Mesenchymal stem cell (in vitro differentiated cells and primary cell): Measurements from ENCODE around the gene CEMIP.

Source experiments
- DNase-seq: peaks from one replicate; pipeline ENCODE4 v3.0.0-alpha.2; 2013
- H2AFZ ChIP-seq: one replicate; pipeline ENCODE4 v1.6.1; 2013; ENCODE audit warnings: low read depth, mild to moderate bottlenecking, control low read depth, inconsistent platforms, low read length, moderate library complexity
- H2AK5ac ChIP-seq: 2 replicates; pipeline ENCODE4 v1.6.1; 2013; ENCODE audit warnings: low read length, moderate library complexity, mild to moderate bottlenecking, inconsistent platforms; ENCODE audit not compliant: severe bottlenecking
- H2BK120ac ChIP-seq: one replicate; pipeline ENCODE4 v1.6.1; 2013; ENCODE audit warnings: low read depth, mild to moderate bottlenecking, inconsistent platforms, low read length, moderate library complexity
- H2BK12ac ChIP-seq, 2 experiments: one replicate each; pipeline ENCODE4 v1.6.1; 2013; ENCODE audit warnings: inconsistent platforms in 2 of 2, low read length in 2 of 2, mild to moderate bottlenecking in 2 of 2, moderate library complexity in 2 of 2, control low read depth in 1 of 2
- H2BK15ac ChIP-seq: one replicate; pipeline ENCODE4 v1.6.1; 2013; ENCODE audit warnings: mild to moderate bottlenecking, low read depth, inconsistent platforms; ENCODE audit not compliant: poor library complexity, severe bottlenecking
- H2BK5ac ChIP-seq: 2 replicates; pipeline ENCODE4 v1.6.1; 2013; ENCODE audit warnings: low read depth, mild to moderate bottlenecking, low read length, control low read depth, inconsistent platforms; ENCODE audit not compliant: poor library complexity, severe bottlenecking
- H3K14ac ChIP-seq, 2 experiments: one replicate each; pipeline ENCODE4 v1.6.1; 2013; ENCODE audit warnings: inconsistent platforms in 2 of 2, low read length in 2 of 2, control low read depth in 1 of 2, mild to moderate bottlenecking in 1 of 2, moderate library complexity in 1 of 2
- H3K18ac ChIP-seq, 2 experiments: one replicate each; pipeline ENCODE4 v1.6.1; 2013; ENCODE audit warnings: inconsistent platforms in 2 of 2, low read length in 2 of 2, control low read depth in 1 of 2, low read depth in 1 of 2, mild to moderate bottlenecking in 1 of 2
- H3K23ac ChIP-seq, 2 experiments: one replicate each; pipeline ENCODE4 v1.6.1; 2013; ENCODE audit warnings: inconsistent platforms in 2 of 2, low read length in 2 of 2, mild to moderate bottlenecking in 2 of 2, moderate library complexity in 2 of 2, control low read depth in 1 of 2
- H3K27ac ChIP-seq: 2 replicates; pipeline ENCODE4 v1.5.1; 2013; ENCODE audit warnings: mild to moderate bottlenecking, moderate library complexity, low read length, control low read depth, inconsistent platforms; ENCODE audit not compliant: poor library complexity, severe bottlenecking
- H3K27me3 ChIP-seq, 2 experiments: 2 replicates each; pipeline versions ENCODE4 v1.6.1 to v1.7.0; 2013; ENCODE audit warnings: low read length in 2 of 2, mild to moderate bottlenecking in 2 of 2, moderate library complexity in 2 of 2, control low read depth in 1 of 2, inconsistent platforms in 1 of 2; ENCODE audit not compliant: control insufficient read depth in 1 of 2, insufficient read depth in 1 of 2
- H3K36me3 ChIP-seq, 2 experiments: 2 replicates each; pipeline versions ENCODE4 v1.6.1 to v1.7.0; 2013; ENCODE audit warnings: low read length in 2 of 2, control low read depth in 1 of 2, inconsistent platforms in 1 of 2, low read depth in 1 of 2, mild to moderate bottlenecking in 1 of 2; ENCODE audit not compliant: insufficient read depth in 2 of 2, control insufficient read depth in 1 of 2
- H3K4ac ChIP-seq, 2 experiments: one replicate each; pipeline ENCODE4 v1.6.1; 2013; ENCODE audit warnings: inconsistent platforms in 2 of 2, low read length in 2 of 2, mild to moderate bottlenecking in 2 of 2, moderate library complexity in 2 of 2, control low read depth in 1 of 2, low read depth in 1 of 2
- H3K4me1 ChIP-seq: 2 replicates; pipeline ENCODE4 v1.6.1; 2013; ENCODE audit warnings: low read depth, low read length, control low read depth; ENCODE audit not compliant: control insufficient read depth, insufficient read depth
- H3K4me2 ChIP-seq: 2 replicates; pipeline ENCODE4 v1.6.1; 2013; ENCODE audit warnings: low read length, mild to moderate bottlenecking, inconsistent platforms; ENCODE audit not compliant: poor library complexity, severe bottlenecking
- H3K4me3 ChIP-seq, 2 experiments: 2 replicates each; pipeline versions ENCODE4 v1.5.1 to v1.7.0; 2013; ENCODE audit warnings: low read length in 2 of 2, mild to moderate bottlenecking in 2 of 2, control low read depth in 1 of 2, low read depth in 1 of 2; ENCODE audit not compliant: insufficient read depth in 1 of 2
- H3K79me1 ChIP-seq: replicated peaks from 2 replicates; pipeline ENCODE4 v1.6.1; 2013; ENCODE audit warnings: mild to moderate bottlenecking, control low read depth, low read length, inconsistent platforms; ENCODE audit not compliant: poor library complexity, severe bottlenecking
- H3K9ac ChIP-seq: 2 replicates; pipeline ENCODE4 v1.7.0; 2013; ENCODE audit warnings: mild to moderate bottlenecking, low read length, moderate library complexity
- H3K9me3 ChIP-seq: 2 replicates; pipeline ENCODE4 v1.7.0; 2013; ENCODE audit warnings: mild to moderate bottlenecking, low read length; ENCODE audit not compliant: control insufficient read depth
- H4K8ac ChIP-seq: one replicate; pipeline ENCODE4 v1.6.1; 2013; ENCODE audit warnings: inconsistent platforms, mild to moderate bottlenecking, low read length, moderate library complexity
- H4K91ac ChIP-seq: one replicate; pipeline ENCODE4 v1.6.1; 2013; ENCODE audit warnings: mild to moderate bottlenecking, low read length, inconsistent platforms
- WGBS: methylation state at CpG from one replicate; pipeline ENCODE4 v1.1.7; 2013; ENCODE audit warnings: mixed read lengths; 5-methylcytosine and 5-hydroxymethylcytosine counted together

CEMIP gene

DNA sequence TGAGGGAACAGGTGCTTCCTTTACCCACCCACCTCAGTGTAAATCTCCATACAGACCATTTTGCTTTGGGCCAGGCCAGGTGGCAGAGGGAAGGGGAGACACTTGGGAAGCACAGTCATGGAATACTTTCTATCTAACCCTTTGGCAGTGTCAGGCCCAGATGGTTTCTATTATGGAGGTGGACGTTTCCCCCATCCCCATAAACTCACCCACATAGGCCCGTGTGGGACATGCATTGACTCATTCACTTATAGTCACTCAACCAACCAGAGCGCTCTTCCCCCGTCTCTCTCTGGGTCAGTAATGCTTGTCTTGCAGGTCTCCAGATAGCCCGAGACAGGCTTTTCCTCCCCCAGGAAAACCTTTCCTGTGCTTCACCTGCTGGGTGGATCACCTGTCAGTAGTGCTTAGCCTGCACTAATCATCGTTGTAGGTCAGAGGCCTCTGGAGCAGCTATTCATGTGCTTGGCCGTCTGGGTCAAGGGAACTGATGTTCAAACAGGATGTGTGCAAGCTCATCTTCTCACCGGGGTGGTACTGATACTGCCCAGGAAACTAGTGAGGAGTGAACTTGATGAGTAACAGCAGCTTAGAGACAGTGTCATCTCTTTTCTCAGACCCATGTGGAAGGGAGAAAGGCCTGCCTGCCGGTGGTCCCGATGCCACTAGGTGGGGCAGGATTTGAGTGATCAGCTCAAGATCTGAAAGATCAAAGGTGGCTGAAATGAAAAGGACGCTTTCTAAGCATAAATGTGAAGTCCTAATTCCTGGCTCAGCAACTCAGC is 67.1 kb downstream of the CEMIP start:
- H3K14ac ChIP-seq: peak overlapping the region in 1 of 2 experiments; percentile 18
- no peak overlapping the region for H3K4me2 ChIP-seq
- H3K4me3 ChIP-seq: no peak overlapping the region
- H2BK15ac ChIP-seq: no peak overlapping the region
- peaks cover 0 to 13% of the 10 kb centered on the region in 2 experiments for H3K27me3 ChIP-seq
- H3K79me1 ChIP-seq: no peaks in the 10 kb centered on the region
- 76% methylated on average over 11 of the region's 11 CpGs for WGBS
- H3K27ac ChIP-seq: no peak overlapping the region
- no peak for DNase-seq
- no peak overlapping the region for H3K23ac ChIP-seq
- no peak overlapping the region for H2BK12ac ChIP-seq
- H2BK5ac ChIP-seq: no peak overlapping the region
- H4K91ac ChIP-seq: no peak overlapping the region
- peaks cover 25% of the 10 kb centered on the region for H3K4me1 ChIP-seq
- H3K4ac ChIP-seq: no peak overlapping the region
- H2AFZ ChIP-seq: no peak overlapping the region
- peaks cover 4 to 92% of the 10 kb centered on the region in 2 experiments for H3K36me3 ChIP-seq
- no peak overlapping the region for H4K8ac ChIP-seq
- no peaks in the 10 kb centered on the region for H3K9me3 ChIP-seq
- no peak overlapping the region for H2BK120ac ChIP-seq
- H2AK5ac ChIP-seq: no peak overlapping the region
- H3K18ac ChIP-seq: no peak overlapping the region
- H3K9ac ChIP-seq: no peak overlapping the region

DNA sequence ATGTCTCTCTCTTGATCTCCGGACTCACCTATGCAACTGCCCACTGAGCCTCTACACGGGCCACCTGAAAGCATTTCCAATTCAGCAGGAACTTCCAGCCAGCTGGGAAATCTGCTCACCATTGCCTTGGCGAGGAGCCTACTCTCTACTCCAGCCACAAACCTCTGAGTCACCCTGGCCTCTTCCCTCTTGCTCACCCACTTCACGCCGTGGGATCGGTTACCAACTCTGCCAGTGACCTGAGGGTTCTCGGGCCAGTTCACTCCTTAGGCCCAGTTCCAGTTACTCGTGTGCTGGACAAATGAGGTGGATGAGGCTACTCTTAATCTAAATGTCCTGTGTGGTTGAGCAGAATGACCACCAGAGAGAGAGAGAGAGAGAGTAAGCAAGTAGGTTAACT is 70.1 kb downstream of the CEMIP start:
- Histone ChIP-seq H4K91ac (no peak overlapping the region), H2BK5ac (no peak overlapping the region), H3K4ac (no peak overlapping the region), H3K4me3 (no peak overlapping the region), H3K4me2 (no peak overlapping the region), H3K18ac (no peak overlapping the region), H3K23ac (no peak overlapping the region), H2AFZ (no peak overlapping the region), H2BK12ac (no peak overlapping the region), H3K36me3 (peaks cover 4 to 98% of the 10 kb centered on the region in 2 experiments), H2BK15ac (no peak overlapping the region), H3K4me1 (peaks cover 25% of the 10 kb centered on the region), H3K27ac (no peak overlapping the region), H3K27me3 (peaks cover 0 to 7% of the 10 kb centered on the region in 2 experiments), H3K14ac (no peak overlapping the region), H3K9ac (no peak overlapping the region), H4K8ac (no peak overlapping the region), H2BK120ac (no peak overlapping the region), H3K9me3 (no peaks in the 10 kb centered on the region), H2AK5ac (no peak overlapping the region), H3K79me1 (no peaks in the 10 kb centered on the region)
- whole genome bisulfite sequencing: 45% methylated on average over 8 of the region's 8 CpGs
- peak; percentile 86 for DNase-seq

GRCh38 chr15:80850941-80851451 is 71.8 kb downstream of the CEMIP start:
- DNase-seq: no peak
- no peak overlapping the region for H3K4me2 ChIP-seq
- H4K8ac ChIP-seq: no peak overlapping the region
- no peak overlapping the region for H3K18ac ChIP-seq
- peaks cover 21% of the 10 kb centered on the region for H3K4me1 ChIP-seq
- H3K23ac ChIP-seq: no peak overlapping the region
- H3K36me3 ChIP-seq: peaks cover 4 to 99% of the 10 kb centered on the region in 2 experiments
- H2BK15ac ChIP-seq: no peak overlapping the region
- H2AFZ ChIP-seq: no peak overlapping the region
- peak overlapping the region in 1 of 2 experiments; percentile 16 for H3K14ac ChIP-seq
- H2BK12ac ChIP-seq: no peak overlapping the region
- peaks cover 0 to 5% of the 10 kb centered on the region in 2 experiments for H3K27me3 ChIP-seq
- H3K4me3 ChIP-seq: no peak overlapping the region
- H3K4ac ChIP-seq: no peak overlapping the region
- no peak overlapping the region for H2BK5ac ChIP-seq
- no peak overlapping the region for H2AK5ac ChIP-seq
- H4K91ac ChIP-seq: no peak overlapping the region
- H2BK120ac ChIP-seq: no peak overlapping the region
- no peaks in the 10 kb centered on the region for H3K9me3 ChIP-seq
- no peaks in the 10 kb centered on the region for H3K79me1 ChIP-seq
- no peak overlapping the region for H3K9ac ChIP-seq
- WGBS: 86% methylated on average over 6 of the region's 6 CpGs
- H3K27ac ChIP-seq: peak overlapping the region; percentile 36

GRCh38 chr15:80852676-80853075 is 73.5 kb downstream of the CEMIP start:
- DNase-seq: no peak
- Histone ChIP-seq H3K79me1 (no peaks in the 10 kb centered on the region), H3K4me3 (no peak overlapping the region), H3K27ac (no peak overlapping the region), H2BK120ac (no peak overlapping the region), H4K91ac (no peak overlapping the region), H3K4me1 (peaks cover 29% of the 10 kb centered on the region), H2AFZ (no peak overlapping the region), H3K23ac (no peak overlapping the region), H2BK15ac (no peak overlapping the region), H3K9ac (no peak overlapping the region), H4K8ac (no peak overlapping the region), H2BK5ac (no peak overlapping the region), H2AK5ac (no peak overlapping the region), H3K14ac (no peak overlapping the region), H3K4ac (no peak overlapping the region), H3K36me3 (peaks cover 4 to 98% of the 10 kb centered on the region in 2 experiments), H3K4me2 (no peak overlapping the region), H3K27me3 (peaks cover 0 to 4% of the 10 kb centered on the region in 2 experiments), H2BK12ac (no peak overlapping the region), H3K9me3 (no peaks in the 10 kb centered on the region), H3K18ac (no peak overlapping the region)
- 89% methylated on average over 4 of the region's 4 CpGs for WGBS
